Muscle layer of duodenum (tissue), 2 donors: ENCODE results near the gene SCFD2.

ENCODE experiments used
- H3K27ac ChIP-seq: one replicate; pipeline ENCODE4 v1.7.0; 2013; ENCODE audit warnings: mild to moderate bottlenecking, low read length
- H3K27me3 ChIP-seq: one replicate; pipeline ENCODE4 v1.7.0; 2013; ENCODE audit warnings: low read depth, mild to moderate bottlenecking, control low read depth, low read length
- H3K36me3 ChIP-seq, 2 donors: one replicate each; pipeline ENCODE4 v1.7.0; 2013; ENCODE audit warnings: low read length in 2 of 2, control low read depth in 1 of 2, mild to moderate bottlenecking in 1 of 2; ENCODE audit not compliant: insufficient read depth in 2 of 2, control insufficient read depth in 1 of 2
- H3K4me1 ChIP-seq, 2 donors: one replicate each; pipeline ENCODE4 v1.7.0; 2013; ENCODE audit warnings: low read length in 2 of 2, mild to moderate bottlenecking in 2 of 2, control low read depth in 1 of 2, moderate library complexity in 1 of 2; ENCODE audit not compliant: insufficient read depth in 2 of 2, control insufficient read depth in 1 of 2
- H3K4me3 ChIP-seq, 2 donors: one replicate each; pipeline ENCODE4 v1.7.0; 2013; ENCODE audit warnings: low read length in 2 of 2, low read depth in 1 of 2, mild to moderate bottlenecking in 1 of 2
- H3K9me3 ChIP-seq, 2 donors: one replicate each; pipeline ENCODE4 v1.7.0; 2013; ENCODE audit warnings: low read length in 2 of 2, control low read depth in 1 of 2, mild to moderate bottlenecking in 1 of 2; ENCODE audit not compliant: control insufficient read depth in 1 of 2
- donor health status: healthy.

Gene SCFD2

GRCh38 chr4:52903273-52903672 is 462.6 kb downstream of the SCFD2 start:
- H3K4me1 ChIP-seq, result no peaks in the 10 kb centered on the region
- no peak overlapping the region for H3K27ac ChIP-seq
- H3K4me3 ChIP-seq, result no peak overlapping the region
- peaks cover 4 to 19% of the 10 kb centered on the region in 2 donors for H3K36me3 ChIP-seq
- H3K27me3 ChIP-seq, result no peaks in the 10 kb centered on the region
- H3K9me3 ChIP-seq, result no peaks in the 10 kb centered on the region

GRCh38 chr4:52894443-52894842 is 471.4 kb downstream of the SCFD2 start:
- Histone ChIP-seq H3K4me3 (no peak overlapping the region), H3K9me3 (no peaks in the 10 kb centered on the region), H3K4me1 (no peaks in the 10 kb centered on the region), H3K27me3 (no peaks in the 10 kb centered on the region), H3K36me3 (no peaks in the 10 kb centered on the region), H3K27ac (no peak overlapping the region)

- H3K4me1 ChIP-seq, result no peaks in the 10 kb centered on the region
- H3K27ac ChIP-seq, result no peak overlapping the region
- no peak overlapping the region for H3K4me3 ChIP-seq
- H3K27me3 ChIP-seq, result no peaks in the 10 kb centered on the region
- H3K9me3 ChIP-seq, result no peaks in the 10 kb centered on the region
- no peaks in the 10 kb centered on the region for H3K36me3 ChIP-seq
Measured at GRCh38 chr4:52892880-52893279, 473.0 kb downstream of the SCFD2 start.

- no peaks in the 10 kb centered on the region for H3K27me3 ChIP-seq
- H3K27ac ChIP-seq, result no peak overlapping the region
- no peaks in the 10 kb centered on the region for H3K9me3 ChIP-seq
- H3K4me3 ChIP-seq, result no peak overlapping the region
- H3K36me3 ChIP-seq, result no peaks in the 10 kb centered on the region
- no peaks in the 10 kb centered on the region for H3K4me1 ChIP-seq
Measured at GRCh38 chr4:52891743-52892142, 474.1 kb downstream of the SCFD2 start.

- H3K4me1 ChIP-seq, result no peaks in the 10 kb centered on the region
- H3K27ac ChIP-seq, result no peak overlapping the region
- H3K27me3 ChIP-seq, result no peaks in the 10 kb centered on the region
- no peaks in the 10 kb centered on the region for H3K9me3 ChIP-seq
- H3K36me3 ChIP-seq, result no peaks in the 10 kb centered on the region
- no peak overlapping the region for H3K4me3 ChIP-seq
Measured at GRCh38 chr4:52890521-52890791, 475.4 kb downstream of the SCFD2 start.

GRCh38 chr4:52889778-52890520 is 475.9 kb downstream of the SCFD2 start:
- no peaks in the 10 kb centered on the region for H3K9me3 ChIP-seq
- H3K27ac ChIP-seq, result no peak overlapping the region
- no peaks in the 10 kb centered on the region for H3K4me1 ChIP-seq
- H3K4me3 ChIP-seq, result no peak overlapping the region
- H3K36me3 ChIP-seq, result no peaks in the 10 kb centered on the region
- no peaks in the 10 kb centered on the region for H3K27me3 ChIP-seq

GRCh38 chr4:52889354-52889753 is 476.5 kb downstream of the SCFD2 start:
- no peaks in the 10 kb centered on the region for H3K36me3 ChIP-seq
- no peak overlapping the region for H3K27ac ChIP-seq
- no peaks in the 10 kb centered on the region for H3K27me3 ChIP-seq
- no peak overlapping the region for H3K4me3 ChIP-seq
- H3K9me3 ChIP-seq, result no peaks in the 10 kb centered on the region
- no peaks in the 10 kb centered on the region for H3K4me1 ChIP-seq

GRCh38 chr4:52884994-52885393 is 480.9 kb downstream of the SCFD2 start:
- H3K27me3 ChIP-seq, result no peaks in the 10 kb centered on the region

GRCh38 chr4:52883707-52884669 is 481.9 kb downstream of the SCFD2 start:
- no peak overlapping the region for H3K4me3 ChIP-seq
- no peaks in the 10 kb centered on the region for H3K4me1 ChIP-seq
- H3K27ac ChIP-seq, result no peak overlapping the region
- H3K27me3 ChIP-seq, result no peaks in the 10 kb centered on the region
- H3K9me3 ChIP-seq, result no peaks in the 10 kb centered on the region
- no peaks in the 10 kb centered on the region for H3K36me3 ChIP-seq

More at GRCh38 chr4:52884994-52885393, 480.9 kb downstream of the SCFD2 start:
- Histone ChIP-seq H3K4me3 (no peak overlapping the region), H3K36me3 (no peaks in the 10 kb centered on the region), H3K9me3 (no peaks in the 10 kb centered on the region), H3K4me1 (no peaks in the 10 kb centered on the region), H3K27ac (no peak overlapping the region)

GRCh38 chr4:52883183-52883621 is 482.7 kb downstream of the SCFD2 start:
- no peak overlapping the region for H3K27ac ChIP-seq
- no peak overlapping the region for H3K4me3 ChIP-seq
- no peaks in the 10 kb centered on the region for H3K27me3 ChIP-seq
- H3K4me1 ChIP-seq, result no peaks in the 10 kb centered on the region
- H3K9me3 ChIP-seq, result no peaks in the 10 kb centered on the region
- H3K36me3 ChIP-seq, result no peaks in the 10 kb centered on the region

- Histone ChIP-seq H3K27me3 (no peaks in the 10 kb centered on the region), H3K4me1 (no peaks in the 10 kb centered on the region), H3K27ac (no peak overlapping the region), H3K9me3 (no peaks in the 10 kb centered on the region), H3K36me3 (no peaks in the 10 kb centered on the region), H3K4me3 (no peak overlapping the region)
Measured at GRCh38 chr4:52880994-52881393, 484.9 kb downstream of the SCFD2 start.
